ENCODE results near the gene NUAK2. TPM values are rescaled to one million over a fixed set of nuclear protein-coding genes. Genes with fewer than 3 reads are reported as not detected.

Gene NUAK2
- total and polyA plus RNA-seq, 2 of the 4 experiments (the other 2 are of a cell fraction), result 7.2 to 17.6 TPM

DNA sequence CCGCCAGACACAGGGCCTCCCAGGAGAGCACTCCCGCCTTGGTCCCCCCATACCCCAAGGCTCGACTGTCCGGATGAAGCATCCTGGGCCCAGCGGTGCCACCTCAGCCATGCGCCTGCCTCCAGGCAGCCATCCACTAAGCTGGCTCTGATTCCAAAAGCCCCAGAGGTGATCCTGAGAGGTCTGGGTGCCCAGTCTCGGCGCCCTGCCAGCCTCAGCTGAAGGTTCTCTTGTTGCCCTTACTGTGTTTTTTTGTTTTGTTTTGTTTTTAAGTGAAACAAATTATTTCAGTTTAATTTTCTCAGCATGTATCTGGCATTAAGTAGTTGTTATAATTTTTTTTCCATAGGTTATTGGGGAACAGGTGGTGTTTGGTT is 44.9 kb downstream of the NUAK2 start:
- Histone ChIP-seq H3K14ac (replicated peaks; ENCODE audit: low read depth, low read length) (no peak overlapping the region; the same call in 1 of the 2 replicates), H3K9ac (ENCODE audit: low read depth, low read length) (no peak overlapping the region), H3K56ac (ENCODE audit: extremely low read depth, insufficient read depth, low read length) (no peak overlapping the region), H2AK9ac (replicated peaks; ENCODE audit: low read depth, low read length, poor library complexity) (peak overlapping the region; percentile 53), H3K23ac (ENCODE audit: low read depth, low read length) (no peak overlapping the region), H3K18ac (ENCODE audit: low read depth, low read length) (no peak overlapping the region), H4K5ac (ENCODE audit: low read depth, low read length) (no peak overlapping the region), H3K27me3 (ENCODE audit: control insufficient read depth, insufficient read depth, low read length) (no peaks in the 10 kb centered on the region), H3K4ac (ENCODE audit: low read depth, low read length) (peak overlapping the region; percentile 74), H3K9me1 (ENCODE audit: insufficient read depth, low read length) (peaks cover 7% of the 10 kb centered on the region), H4K20me1 (ENCODE audit: insufficient read depth, low read length) (no peaks in the 10 kb centered on the region), H3K36me3 (ENCODE audit: control insufficient read depth, insufficient read depth, low read length) (peaks cover 2% of the 10 kb centered on the region; the same call in 1 of the 2 replicates), H2BK5ac (ENCODE audit: low read depth, low read length, poor library complexity, severe bottlenecking) (peak overlapping the region; percentile 10), H4K91ac (ENCODE audit: insufficient read depth, low read depth, low read length) (peak overlapping the region; percentile 32; the same call in 1 of the 2 replicates), H4K8ac (ENCODE audit: low read depth in 2 of 2, low read length in 2 of 2) (peak overlapping the region in 1 of 2 experiments; percentile 52; a peak in 1 of 4 replicates), H2BK15ac (ENCODE audit: low read depth, low read length) (peak overlapping the region; percentile 18; the same call in 2 of the 3 replicates), H3K4me1 (ENCODE audit: control insufficient read depth, insufficient read depth, low read length) (peaks cover 4% of the 10 kb centered on the region), H2AFZ (replicated peaks; ENCODE audit: low read length, poor library complexity) (peak overlapping the region; percentile 63), H3K79me1 (ENCODE audit: low read depth in 1 of 2, low read length in 2 of 2) (peaks cover 2 to 3% of the 10 kb centered on the region in 2 experiments; a peak in 2 of 4 replicates), H2BK20ac (ENCODE audit: low read depth, low read length) (no peak overlapping the region), H3K4me2 (ENCODE audit: low read depth, low read length) (no peak overlapping the region), H3K27ac (ENCODE audit: insufficient read depth, low read length) (no peak overlapping the region; the same call in 1 of the 2 replicates), H2BK120ac (ENCODE audit: low read depth, low read length) (peak overlapping the region; percentile 42; the same call in 1 of the 2 replicates), H3K9me3 (ENCODE audit: control insufficient read depth, insufficient read depth, low read length) (no peaks in the 10 kb centered on the region), H3K4me3 (ENCODE audit: insufficient read depth, low read depth, low read length) (no peak overlapping the region), H2AK5ac (ENCODE audit: low read depth, low read length) (peak overlapping the region; percentile 82)
- in situ Hi-C loops (cut with MboI; ENCODE audit: low sequenced_read_pairs), result loop anchor here (5.0 to 10.0 kb wide), 2 partner anchors 46 to 208 kb away; partner anchors contain the start of gene NUAK2
- ATAC-seq (ENCODE audit: low read depth) (no peak), DNase-seq (no peak)
- no TSS peak for BruUV-seq (replicated peaks)
- ChIA-PET CTCF (interaction anchor here (0.6 to 5.4 kb wide), 2 partner anchors 49 to 161 kb away, joined by 3 to 126 read pairs; no protein-coding TSS in a partner anchor), POLR2A (ENCODE audit: unreplicated experiment) (no interaction called here)
- TF ChIP-seq BHLHE40 (IDR thresholded peaks at IDR 0.05; ENCODE audit: low read depth, low read length) (no peak), MAZ (IDR thresholded peaks at IDR 0.05; ENCODE audit: borderline replicate concordance, low read depth, low read length) (no peak), MXI1 (IDR thresholded peaks at IDR 0.05; ENCODE audit: borderline replicate concordance, low read depth, low read length) (no peak), RAD21 (IDR thresholded peaks at IDR 0.05; ENCODE audit: low read length) (no peak), POLR2A (IDR thresholded peaks at IDR 0.05; ENCODE audit: low read depth, low read length) (no peak)
- dilution Hi-C loops (cut with HindIII; ENCODE audit: low sequenced_read_pairs, unreplicated experiment), result no loop called here
- 92% methylated on average over 2 of the region's 8 CpGs; no CpG with 5 or more reads in 1 of the 2 experiments for WGBS, 2 experiments (ENCODE audit: extremely low coverage in 2 of 2, insufficient read length in 1 of 2)
- intact Hi-C loops (cut with micrococcal nuclease), result no loop called here
